Immature natural killer cell (primary cell): ENCODE data around the gene FAM47C. TPM values are rescaled to one million over a fixed set of nuclear protein-coding genes. Genes with fewer than 3 reads are reported as not detected.
"Not testable (repeated sequence)": the region's sequence is repeated elsewhere in the genome, so short reads cannot be mapped to it uniquely, and the experiment has no call there.

ENCODE experiments used
- DNase-seq, 3 donors: peaks; one replicate each; pipeline ENCODE4 v3.0.0; 2022; ENCODE audit warnings: mixed read lengths in 1 of 3
- H3K27ac Mint-ChIP-seq, 6 donors: one replicate each; pipeline ENCODE4 v1.8.0; 2020; ENCODE audit warnings: mixed read lengths in 6 of 6, mild to moderate bottlenecking in 5 of 6, inconsistent platforms in 4 of 6, moderate library complexity in 3 of 6
- H3K27me3 Mint-ChIP-seq, 3 donors: one replicate each; pipeline ENCODE4 v1.8.0; 2020 to 2021; ENCODE audit warnings: low read depth in 3 of 3, mild to moderate bottlenecking in 3 of 3, mixed read lengths in 3 of 3, moderate library complexity in 3 of 3, inconsistent platforms in 1 of 3
- H3K36me3 Mint-ChIP-seq, 3 donors: one replicate each; pipeline ENCODE4 v1.8.0; 2020; ENCODE audit warnings: mixed read lengths in 3 of 3, inconsistent platforms in 2 of 3, mild to moderate bottlenecking in 2 of 3
- H3K4me1 Mint-ChIP-seq, 2 donors: one replicate each; pipeline ENCODE4 v1.8.0; 2020; ENCODE audit warnings: inconsistent platforms in 2 of 2, mild to moderate bottlenecking in 2 of 2, mixed read lengths in 2 of 2, moderate library complexity in 1 of 2
- H3K4me3 Mint-ChIP-seq, 5 donors: one replicate each; pipeline ENCODE4 v1.8.0; 2020; ENCODE audit warnings: mild to moderate bottlenecking in 5 of 5, mixed read lengths in 5 of 5, inconsistent platforms in 3 of 5, moderate library complexity in 3 of 5
- H3K9me3 Mint-ChIP-seq, 6 donors: one replicate each; pipeline ENCODE4 v1.8.0; 2020; ENCODE audit warnings: mild to moderate bottlenecking in 6 of 6, mixed read lengths in 6 of 6, inconsistent platforms in 4 of 6, moderate library complexity in 3 of 6
- polyA plus RNA-seq, 3 donors: library from polyadenylated mRNA; unstranded; fragments of 300-500 nt; fragmentation: Illumina TruSeq; gene quantifications; one replicate each; pipeline ENCODE4 v1.2.3, GENCODE V29; 2021

Gene FAM47C
- polyA plus RNA-seq, 3 donors from 2014 or later: not detected

GRCh38 chrX:37036674-37037220, 28.6 kb downstream of the FAM47C start:
- H3K4me3 Mint-ChIP-seq, H3K27me3 Mint-ChIP-seq, H3K4me1 Mint-ChIP-seq, H3K27ac Mint-ChIP-seq, H3K36me3 Mint-ChIP-seq, DNase-seq, H3K9me3 Mint-ChIP-seq: not testable (repeated sequence)

- H3K4me1 Mint-ChIP-seq, H3K4me3 Mint-ChIP-seq, H3K27me3 Mint-ChIP-seq, DNase-seq, H3K36me3 Mint-ChIP-seq, H3K27ac Mint-ChIP-seq, H3K9me3 Mint-ChIP-seq: not testable (repeated sequence)
Measured at GRCh38 chrX:37038814-37039213, 30.6 kb downstream of the FAM47C start.

- not testable (repeated sequence) for H3K4me3 Mint-ChIP-seq, H3K27ac Mint-ChIP-seq, H3K27me3 Mint-ChIP-seq, DNase-seq, H3K9me3 Mint-ChIP-seq, H3K36me3 Mint-ChIP-seq, H3K4me1 Mint-ChIP-seq
Measured at GRCh38 chrX:37042956-37043885, 35.1 kb downstream of the FAM47C start.

GRCh38 chrX:37047776-37048175, 39.6 kb downstream of the FAM47C start:
- no peak for DNase-seq
- peaks cover 0 to 7% (median 0%) of the 10 kb centered on the region in 3 donors for H3K27me3 Mint-ChIP-seq
- no peak overlapping the region for H3K27ac Mint-ChIP-seq
- no peak overlapping the region for H3K4me3 Mint-ChIP-seq
- H3K9me3 Mint-ChIP-seq: no peaks in the 10 kb centered on the region
- no peaks in the 10 kb centered on the region for H3K4me1 Mint-ChIP-seq
- H3K36me3 Mint-ChIP-seq: no peaks in the 10 kb centered on the region

GRCh38 chrX:37057572-37057971, 49.4 kb downstream of the FAM47C start:
- H3K27me3 Mint-ChIP-seq, H3K36me3 Mint-ChIP-seq, DNase-seq, H3K27ac Mint-ChIP-seq, H3K4me3 Mint-ChIP-seq, H3K4me1 Mint-ChIP-seq, H3K9me3 Mint-ChIP-seq: not testable (repeated sequence)

GRCh38 chrX:37060999-37061398, 52.8 kb downstream of the FAM47C start:
- no peaks in the 10 kb centered on the region for H3K36me3 Mint-ChIP-seq
- H3K4me1 Mint-ChIP-seq: no peaks in the 10 kb centered on the region
- H3K27ac Mint-ChIP-seq: no peak overlapping the region
- no peak for DNase-seq
- no peak overlapping the region for H3K4me3 Mint-ChIP-seq
- H3K9me3 Mint-ChIP-seq: no peaks in the 10 kb centered on the region
- H3K27me3 Mint-ChIP-seq: peaks cover 0 to 4% (median 0%) of the 10 kb centered on the region in 3 donors
